K562 (cell line): ENCODE data around the gene ATP13A4. TPM values are rescaled to one million over a fixed set of nuclear protein-coding genes. Genes with fewer than 3 reads are reported as not detected.

Experiments used
- ATAC-seq: fragments of 200-7000 bp; cut with Tn5 transposase; 3 replicates; pipeline ENCODE4 v1.9.1; 2020; ENCODE audit warnings: moderate library complexity
- BruUV-seq: library from RNA; stranded (reverse); fragments of 400-500 nt; replicated peaks from 2 replicates; lab custom pipeline; 2021; lab: Mats Ljungman, UMichigan
- CTCF ChIA-PET: fragments of 300-600 bp; formaldehyde crosslinking; extraction: SDS; loops from one replicate; lab custom pipeline; 2021; ENCODE audit warnings: low intra/inter-chr PET ratio; lab: Yijun Ruan, JAX
- POLR2A ChIA-PET: fragments of 300-600, 350-650 bp; sonication (Branson Sonifier 250); formaldehyde crosslinking; extraction: SDS; loops from one replicate; lab custom pipeline; 2021; ENCODE audit warnings: antibody characterized with exemption, inconsistent platforms; lab: Yijun Ruan, JAX
- DNase-seq, 4 experiments: peaks; one replicate each; pipeline versions ENCODE4 v3.0.0 to v3.0.0-alpha.2; 2011 to 2018; ENCODE audit warnings: low spot score in 3 of 4, mixed read lengths in 3 of 4; ENCODE audit errors: extremely low read depth in 1 of 4
- FAIRE-seq: peaks from 2 replicates; lab custom pipeline; 2011; peaks lifted over from hg19 to GRCh38; lab: Jason Lieb, UNC
- H2AFZ ChIP-seq: 2 replicates; pipeline ENCODE4 v1.6.0; 2011; ENCODE audit warnings: low read depth, low read length, control low read depth, inconsistent platforms
- H3K27ac ChIP-seq: fragments of 200-600 bp; 3 replicates; pipeline ENCODE4 v1.8.0; 2011; ENCODE audit warnings: low read depth, mild to moderate bottlenecking, control low read depth, inconsistent platforms, low read length, moderate library complexity, mixed read lengths; ENCODE audit errors: extremely low read depth
- H3K27me3 ChIP-seq, 2 experiments: fragments of 300-600 bp in 1 of 2; 2 replicates in 1 of 2; 3 replicates in 1 of 2; pipeline versions ENCODE4 v1.6.0 to v1.8.0; 2011; ENCODE audit warnings: inconsistent platforms in 2 of 2, low read length in 2 of 2, mild to moderate bottlenecking in 1 of 2, mixed read lengths in 1 of 2, moderate library complexity in 1 of 2; ENCODE audit not compliant: control insufficient read depth in 2 of 2, insufficient read depth in 2 of 2
- H3K36me3 ChIP-seq: fragments of 300-600 bp; 3 replicates; pipeline ENCODE4 v1.8.0; 2011; ENCODE audit warnings: mild to moderate bottlenecking, low read length, inconsistent platforms; ENCODE audit not compliant: control insufficient read depth, insufficient read depth
- H3K4me1 ChIP-seq, 2 experiments: fragments of 200-600 bp in 1 of 2; replicated peaks in 1 of 2; 2 replicates in 1 of 2; 3 replicates in 1 of 2; pipeline versions ENCODE4 v1.5.1 to v1.8.0; 2011; ENCODE audit warnings: inconsistent platforms in 2 of 2, low read length in 2 of 2, mild to moderate bottlenecking in 1 of 2, mixed read lengths in 1 of 2, moderate library complexity in 1 of 2; ENCODE audit not compliant: control insufficient read depth in 2 of 2, insufficient read depth in 2 of 2
- H3K4me2 ChIP-seq: 2 replicates; pipeline ENCODE4 v1.6.1; 2011; ENCODE audit warnings: low read length, control low read depth, inconsistent platforms, mixed read lengths; ENCODE audit not compliant: insufficient read depth
- H3K4me3 ChIP-seq: fragments of 200-600 bp; sonication (generic), shearing (Covaris generic); 2 replicates; pipeline ENCODE4 v1.5.1; 2016; ENCODE audit warnings: control low read depth, inconsistent platforms
- H3K79me2 ChIP-seq: fragments of 200-600 bp; 3 replicates; pipeline ENCODE4 v1.8.0; 2011; ENCODE audit warnings: low read length, inconsistent platforms; ENCODE audit not compliant: control insufficient read depth, insufficient read depth
- H3K9ac ChIP-seq, 2 experiments: 2 replicates each; pipeline versions ENCODE4 v1.6.0 to v1.6.1; 2011; ENCODE audit warnings: low read depth in 2 of 2, low read length in 2 of 2, control low read depth in 1 of 2, inconsistent platforms in 1 of 2, mild to moderate bottlenecking in 1 of 2, mixed read lengths in 1 of 2; ENCODE audit not compliant: insufficient read depth in 1 of 2
- H3K9me1 ChIP-seq: one replicate; pipeline ENCODE4 v1.6.0; 2011; ENCODE audit warnings: inconsistent platforms, mild to moderate bottlenecking, low read length, moderate library complexity; ENCODE audit not compliant: control insufficient read depth, insufficient read depth
- H3K9me3 ChIP-seq: replicated peaks from 2 replicates; pipeline ENCODE4 v1.5.1; 2011; ENCODE audit warnings: low read depth, low read length, inconsistent platforms; ENCODE audit not compliant: control insufficient read depth, insufficient read depth
- H4K20me1 ChIP-seq: replicated peaks from 2 replicates; pipeline ENCODE4 v1.6.1; 2011; ENCODE audit warnings: low read length, inconsistent platforms, mixed read lengths; ENCODE audit not compliant: control insufficient read depth, insufficient read depth
- WGBS: fragments of 100-300 bp; shearing (Covaris generic); methylation state at CpG from one replicate; pipeline ENCODE4 v1.1.6; 2016; ENCODE audit warnings: low coverage, mixed read lengths; ENCODE audit not compliant: insufficient coverage; ENCODE audit errors: missing lambda C conversion rate; 5-methylcytosine and 5-hydroxymethylcytosine counted together
- in situ Hi-C: fragments of 300-500 bp; cut with MboI; formaldehyde crosslinking; loops from 4 replicates; pipeline ENCODE4 v1.15.0; 2018; ENCODE audit warnings: inconsistent platforms, mixed read lengths
- intact Hi-C: fragments of 100-400 bp; cut with micrococcal nuclease; formaldehyde crosslinking; loops from 2 replicates; pipeline ENCODE4 v1.14.2; 2022
- polyA plus RNA-seq, 8 experiments: library from polyadenylated mRNA; depleted of rRNA in 4 of 8; stranded (reverse) in 5 of 8; unstranded in 3 of 8; fragments of >200 nt; fragmentation: Nextera tagmentation in 2 of 8; fragmentation: Illumina TruSeq in 1 of 8; extraction: Ambion mirVana in 2 of 8; extraction: Trizol in 1 of 8; gene quantifications; 2 replicates each; pipeline versions ENCODE4 v1.2.1 to v1.2.3, GENCODE V29; 2011 to 2014; ENCODE audit warnings: inconsistent platforms in 1 of 8, missing spikeins in 1 of 8
- total RNA-seq, 7 experiments: library from RNA; depleted of rRNA in 6 of 7; stranded (reverse); fragments of >200 nt in 6 of 7; fragmentation: Illumina TruSeq in 2 of 7; extraction: Trizol in 2 of 7; gene quantifications; 2 replicates each; pipeline versions ENCODE4 v1.2.1 to v1.2.3, GENCODE V29; 2011 to 2021; ENCODE audit warnings: low replicate concordance in 1 of 7
- TF ChIP-seq, protein P1 (sequence below), 3 experiments: IDR thresholded peaks in 2 of 3; conservative IDR thresholded peaks in 1 of 3; 2 replicates each; pipeline ENCODE4 v1.5.1; 2011 to 2012; ENCODE audit warnings: low read length in 3 of 3, mild to moderate bottlenecking in 3 of 3, control low read depth in 2 of 3, improper control_type of control experiment in 1 of 3, inconsistent platforms in 1 of 3, low read depth in 1 of 3, mixed read lengths in 1 of 3, moderate library complexity in 1 of 3; ENCODE audit not compliant: insufficient read depth in 2 of 3
- TF ChIP-seq, protein P2 (sequence below): IDR thresholded peaks from 2 replicates; pipeline ENCODE4 v1.6.1; 2016; ENCODE audit warnings: missing genetic modification characterization, missing compliant biosample characterization

Gene ATP13A4
- total and polyA plus RNA-seq, 9 of the 15 experiments (the other 6 are each of a cell fraction or from before 2014, with no cell fraction given) = 0.03 to 0.14 (median 0.07) TPM; not detected in 6

DNA sequence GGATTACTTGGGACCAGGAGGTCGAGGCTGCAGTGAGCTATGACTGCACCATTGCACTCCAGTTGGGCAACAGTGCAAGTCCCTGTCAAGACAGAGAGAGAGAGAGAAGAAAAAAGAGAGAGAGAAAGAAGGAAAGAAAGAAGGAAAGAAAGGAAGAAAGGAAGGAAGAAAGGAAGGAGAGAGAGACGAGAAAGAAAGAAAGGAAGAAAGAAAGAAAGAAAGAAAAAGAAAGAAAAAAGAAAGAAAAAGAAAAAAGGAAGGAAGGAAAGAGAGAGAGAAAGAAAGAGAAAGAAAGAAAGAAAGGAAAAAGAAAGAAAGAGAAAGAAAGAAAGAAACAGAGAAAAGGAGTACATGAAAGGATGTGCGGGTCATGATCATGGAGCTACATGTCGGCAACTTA lies 80.2 kb downstream of the ATP13A4 start:
- H4K20me1 ChIP-seq = no peaks in the 10 kb centered on the region
- H3K9me3 ChIP-seq = no peaks in the 10 kb centered on the region
- CTCF ChIA-PET = no interaction called here
- POLR2A ChIA-PET = no interaction called here
- H3K4me1 ChIP-seq = no peaks in the 10 kb centered on the region
- H3K79me2 ChIP-seq = no peaks in the 10 kb centered on the region
- intact Hi-C loops = no loop called here
- no peaks in the 10 kb centered on the region for H3K9me1 ChIP-seq
- TF ChIP-seq, protein P1, sequence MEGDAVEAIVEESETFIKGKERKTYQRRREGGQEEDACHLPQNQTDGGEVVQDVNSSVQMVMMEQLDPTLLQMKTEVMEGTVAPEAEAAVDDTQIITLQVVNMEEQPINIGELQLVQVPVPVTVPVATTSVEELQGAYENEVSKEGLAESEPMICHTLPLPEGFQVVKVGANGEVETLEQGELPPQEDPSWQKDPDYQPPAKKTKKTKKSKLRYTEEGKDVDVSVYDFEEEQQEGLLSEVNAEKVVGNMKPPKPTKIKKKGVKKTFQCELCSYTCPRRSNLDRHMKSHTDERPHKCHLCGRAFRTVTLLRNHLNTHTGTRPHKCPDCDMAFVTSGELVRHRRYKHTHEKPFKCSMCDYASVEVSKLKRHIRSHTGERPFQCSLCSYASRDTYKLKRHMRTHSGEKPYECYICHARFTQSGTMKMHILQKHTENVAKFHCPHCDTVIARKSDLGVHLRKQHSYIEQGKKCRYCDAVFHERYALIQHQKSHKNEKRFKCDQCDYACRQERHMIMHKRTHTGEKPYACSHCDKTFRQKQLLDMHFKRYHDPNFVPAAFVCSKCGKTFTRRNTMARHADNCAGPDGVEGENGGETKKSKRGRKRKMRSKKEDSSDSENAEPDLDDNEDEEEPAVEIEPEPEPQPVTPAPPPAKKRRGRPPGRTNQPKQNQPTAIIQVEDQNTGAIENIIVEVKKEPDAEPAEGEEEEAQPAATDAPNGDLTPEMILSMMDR (IDR thresholded peaks at IDR 0.05 in 2 of 3, conservative IDR thresholded peaks at IDR 0.05 in 1 of 3; ENCODE audit: insufficient read depth in 2 of 3, low read depth in 1 of 3, low read length in 3 of 3) = no peak
- TF ChIP-seq, protein P2, sequence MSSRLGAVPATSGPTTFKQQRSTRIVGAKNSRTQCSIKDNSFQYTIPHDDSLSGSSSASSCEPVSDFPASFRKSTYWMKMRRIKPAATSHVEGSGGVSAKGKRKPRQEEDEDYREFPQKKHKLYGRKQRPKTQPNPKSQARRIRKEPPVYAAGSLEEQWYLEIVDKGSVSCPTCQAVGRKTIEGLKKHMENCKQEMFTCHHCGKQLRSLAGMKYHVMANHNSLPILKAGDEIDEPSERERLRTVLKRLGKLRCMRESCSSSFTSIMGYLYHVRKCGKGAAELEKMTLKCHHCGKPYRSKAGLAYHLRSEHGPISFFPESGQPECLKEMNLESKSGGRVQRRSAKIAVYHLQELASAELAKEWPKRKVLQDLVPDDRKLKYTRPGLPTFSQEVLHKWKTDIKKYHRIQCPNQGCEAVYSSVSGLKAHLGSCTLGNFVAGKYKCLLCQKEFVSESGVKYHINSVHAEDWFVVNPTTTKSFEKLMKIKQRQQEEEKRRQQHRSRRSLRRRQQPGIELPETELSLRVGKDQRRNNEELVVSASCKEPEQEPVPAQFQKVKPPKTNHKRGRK = peak; percentile 86
- FAIRE-seq (peak; percentile 44), ATAC-seq (no peak), DNase-seq (no peak)
- WGBS = 0% methylated on average over 3 of the region's 4 CpGs
- no peak overlapping the region for H2AFZ ChIP-seq
- H3K27me3 ChIP-seq = no peaks in the 10 kb centered on the region; a peak in 1 of 5 replicates
- H3K4me2 ChIP-seq = no peak overlapping the region
- H3K36me3 ChIP-seq = no peaks in the 10 kb centered on the region
- no TSS peak for BruUV-seq
- no peak overlapping the region for H3K27ac ChIP-seq
- H3K9ac ChIP-seq = no peak overlapping the region
- H3K4me3 ChIP-seq = no peak overlapping the region
- in situ Hi-C loops = no loop called here
